Uterus (tissue), 4 donors: ENCODE measurements around the gene WASHC4. TPM values are rescaled to one million over a fixed set of nuclear protein-coding genes. Genes with fewer than 3 reads are reported as not detected.

Source experiments
- DNase-seq, 2 donors: peaks; one replicate each; pipeline ENCODE4 v3.0.0-alpha.2; 2019 to 2020
- H3K27ac ChIP-seq, 2 donors: fragments of 200-600 bp; sonication (generic); 1 replicate in 1 of 2; 2 replicates in 1 of 2; pipeline ENCODE4 v1.5.1; 2016 to 2018
- H3K27me3 ChIP-seq, 2 donors: fragments of 200-600 bp; sonication (generic); one replicate each; pipeline ENCODE4 v1.5.1; 2018 to 2019; ENCODE audit warnings: control low read depth in 1 of 2
- H3K36me3 ChIP-seq, 2 donors: fragments of 200-600 bp; sonication (generic); one replicate each; pipeline ENCODE4 v1.5.1; 2019; ENCODE audit warnings: control low read depth in 1 of 2
- H3K4me1 ChIP-seq, 2 donors: fragments of 200-600 bp; sonication (generic); one replicate each; pipeline ENCODE4 v1.5.1; 2018 to 2019; ENCODE audit warnings: control low read depth in 1 of 2
- H3K4me3 ChIP-seq, 2 donors: fragments of 200-600 bp; sonication (generic); 1 replicate in 1 of 2; 2 replicates in 1 of 2; pipeline ENCODE4 v1.5.1; 2018 to 2019; ENCODE audit warnings: mild to moderate bottlenecking in 1 of 2
- H3K9me3 ChIP-seq, 2 donors: fragments of 200-600 bp; sonication (generic); one replicate each; pipeline ENCODE4 v1.5.1; 2019; ENCODE audit warnings: control low read depth in 1 of 2
- CTCF ChIP-seq, 4 experiments: fragments of 200-600 bp in 2 of 4; fragments of 450-650 bp in 2 of 4; sonication (generic) in 2 of 4; IDR thresholded peaks; one replicate each; pipeline ENCODE4 v1.5.1; 2016 to 2019; ENCODE audit warnings: antibody characterized with exemption in 4 of 4, mild to moderate bottlenecking in 2 of 4, moderate library complexity in 1 of 4
- POLR2A ChIP-seq, 2 donors: fragments of 450-650 bp; IDR thresholded peaks; one replicate each; pipeline ENCODE4 v1.6.1; 2016; ENCODE audit warnings: antibody characterized with exemption in 2 of 2, mild to moderate bottlenecking in 1 of 2, moderate library complexity in 1 of 2
- intact Hi-C: fragments of 100-400 bp; cut with DNase I; formaldehyde crosslinking; loops from one replicate; pipeline ENCODE4 v1.15.1; 2023; ENCODE audit warnings: low total_unique reads
- total RNA-seq, 4 donors: library from RNA; depleted of rRNA in 3 of 4; stranded (reverse); fragments of >200 nt in 3 of 4; gene quantifications; one replicate each; pipeline versions ENCODE4 v1.1.0 to v1.2.4, GENCODE V29; 2014 to 2023
- donor health status: DM: yes; HTN: yes; CAD: no.

The WASHC4 gene
- total RNA-seq, 4 donors from 2014 or later, result 44.1 to 162 (median 59.9) TPM

DNA sequence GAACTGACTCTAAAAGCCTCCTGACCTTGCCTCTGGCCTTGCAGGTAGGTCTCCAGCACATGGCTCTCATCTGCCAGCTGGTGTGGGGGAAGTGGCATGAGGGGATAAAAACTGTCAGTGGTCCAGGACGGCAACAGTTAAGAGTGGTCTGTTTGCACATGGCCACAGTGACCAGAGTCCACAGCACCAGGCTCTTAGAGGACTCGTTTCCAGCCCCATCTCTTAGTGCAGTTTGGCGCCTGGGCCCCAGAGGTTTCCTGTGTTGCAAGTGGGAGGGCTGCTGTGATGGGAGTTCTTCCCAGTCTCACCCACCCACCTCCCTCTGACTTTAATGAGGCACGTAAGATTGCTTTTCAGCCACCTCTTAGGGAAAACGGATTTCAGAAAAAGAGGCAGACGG lies 91.4 kb downstream of the WASHC4 start:
- no peaks in the 10 kb centered on the region for H3K36me3 ChIP-seq
- H3K27me3 ChIP-seq, result no peaks in the 10 kb centered on the region
- H3K9me3 ChIP-seq, result no peaks in the 10 kb centered on the region
- DNase-seq, result no peak
- no peak overlapping the region for H3K27ac ChIP-seq
- intact Hi-C loops, result no loop called here
- H3K4me3 ChIP-seq, result no peak overlapping the region
- no peak for TF ChIP-seq POLR2A (IDR thresholded peaks at IDR 0.05)
- no peak for TF ChIP-seq CTCF (IDR thresholded peaks at IDR 0.05)
- no peaks in the 10 kb centered on the region for H3K4me1 ChIP-seq

DNA sequence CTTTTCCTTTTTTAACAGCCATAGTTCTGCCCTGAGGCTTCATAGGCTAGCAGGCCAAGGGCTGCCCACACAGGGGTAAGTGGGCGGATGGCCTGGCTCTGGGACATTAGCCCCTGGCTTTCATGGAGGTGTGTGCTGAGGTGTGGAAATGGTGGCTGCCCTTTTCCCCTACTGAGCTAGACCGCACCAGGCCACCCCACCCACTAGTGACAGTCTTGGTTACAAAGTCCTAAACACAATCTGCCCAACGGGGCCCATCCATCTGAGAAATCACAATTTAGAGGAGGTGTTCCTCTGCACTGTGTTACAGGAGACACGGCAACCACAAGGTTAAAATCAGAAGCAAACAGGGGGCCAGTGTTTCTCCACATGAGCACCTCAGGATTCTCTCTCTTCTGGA lies 92.9 kb downstream of the WASHC4 start:
- no peak for DNase-seq
- no peaks in the 10 kb centered on the region for H3K4me1 ChIP-seq
- no peak for TF ChIP-seq CTCF (IDR thresholded peaks at IDR 0.05)
- TF ChIP-seq POLR2A (IDR thresholded peaks at IDR 0.05), result no peak
- H3K9me3 ChIP-seq, result no peaks in the 10 kb centered on the region
- H3K36me3 ChIP-seq, result no peaks in the 10 kb centered on the region
- no peak overlapping the region for H3K27ac ChIP-seq
- H3K27me3 ChIP-seq, result no peaks in the 10 kb centered on the region
- intact Hi-C loops, result no loop called here
- H3K4me3 ChIP-seq, result no peak overlapping the region

- Histone ChIP-seq H3K4me1 (no peaks in the 10 kb centered on the region), H3K9me3 (no peaks in the 10 kb centered on the region), H3K36me3 (no peaks in the 10 kb centered on the region), H3K27me3 (no peaks in the 10 kb centered on the region), H3K4me3 (no peak overlapping the region), H3K27ac (no peak overlapping the region)
- no peak for DNase-seq
- intact Hi-C loops, result no loop called here
- no peak for TF ChIP-seq CTCF (IDR thresholded peaks at IDR 0.05)
- TF ChIP-seq POLR2A (IDR thresholded peaks at IDR 0.05), result no peak
These were observed 93.8 kb downstream of the WASHC4 start for GRCh38 chr12:105201299-105201698.

DNA sequence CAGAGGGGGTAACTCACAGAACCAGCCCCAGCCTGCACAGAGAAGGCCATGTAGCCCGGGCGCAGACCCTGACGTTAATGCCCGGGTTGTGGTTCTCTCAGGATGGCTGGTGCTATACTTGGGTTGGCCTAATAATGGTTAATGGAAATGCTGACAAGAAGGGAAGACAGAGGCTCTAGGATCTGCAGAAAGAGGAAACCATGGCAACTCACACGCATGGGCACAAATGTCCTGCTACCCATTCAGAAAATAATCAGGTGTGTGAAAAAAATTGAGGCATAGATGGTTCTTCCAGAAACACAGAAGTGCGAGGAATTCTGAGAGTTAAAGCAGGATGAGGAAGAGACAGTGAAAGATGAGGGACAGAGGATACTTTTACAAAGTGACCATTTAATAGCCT lies 94.7 kb downstream of the WASHC4 start:
- Histone ChIP-seq H3K36me3 (no peaks in the 10 kb centered on the region), H3K4me3 (no peak overlapping the region), H3K9me3 (no peaks in the 10 kb centered on the region), H3K27me3 (no peaks in the 10 kb centered on the region), H3K4me1 (no peaks in the 10 kb centered on the region), H3K27ac (no peak overlapping the region)
- intact Hi-C loops, result no loop called here
- no peak for DNase-seq
- TF ChIP-seq CTCF (IDR thresholded peaks at IDR 0.05), result no peak
- TF ChIP-seq POLR2A (IDR thresholded peaks at IDR 0.05), result no peak

DNA sequence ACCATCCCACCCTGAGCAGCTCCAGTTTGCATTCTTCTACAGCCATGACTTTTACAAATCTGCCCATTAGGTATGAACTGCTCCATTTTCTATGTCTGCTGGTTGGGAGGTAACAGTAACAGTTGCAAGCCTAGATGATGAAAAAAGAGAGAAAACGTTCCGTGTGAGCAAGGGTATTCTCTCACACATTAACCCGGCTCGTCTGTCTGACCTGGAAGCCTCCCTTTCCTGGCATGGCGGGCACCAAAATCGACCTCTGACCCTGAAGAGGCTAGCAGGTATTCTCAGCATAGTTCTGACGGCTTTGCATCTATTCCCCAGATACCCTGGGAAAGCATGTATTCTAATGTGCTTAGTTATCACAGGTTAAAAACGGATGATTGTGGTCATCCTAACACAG lies 96.6 kb downstream of the WASHC4 start:
- Histone ChIP-seq H3K36me3 (no peaks in the 10 kb centered on the region), H3K27me3 (no peaks in the 10 kb centered on the region), H3K9me3 (no peaks in the 10 kb centered on the region), H3K4me1 (no peaks in the 10 kb centered on the region), H3K4me3 (no peak overlapping the region), H3K27ac (no peak overlapping the region)
- intact Hi-C loops, result no loop called here
- TF ChIP-seq POLR2A (IDR thresholded peaks at IDR 0.05) (no peak), CTCF (IDR thresholded peaks at IDR 0.05) (no peak)
- no peak for DNase-seq
